NCI-H510A (cell line): Measurements from ENCODE around the gene MYO1E.

Source experiments
- DNase-seq: peaks from one replicate; lab custom pipeline; 2025; lab: John Stamatoyannopoulos, UW

MYO1E gene

GRCh38 chr15:59190291-59190690 lies 182.4 kb downstream of the MYO1E start:
- no peak for DNase-seq

GRCh38 chr15:59189241-59189640 lies 183.4 kb downstream of the MYO1E start:
- DNase-seq = no peak

GRCh38 chr15:59186501-59186900 lies 186.2 kb downstream of the MYO1E start:
- DNase-seq = no peak

GRCh38 chr15:59185725-59186124 lies 186.9 kb downstream of the MYO1E start:
- no peak for DNase-seq

GRCh38 chr15:59180945-59181600 lies 191.6 kb downstream of the MYO1E start:
- DNase-seq = no peak

GRCh38 chr15:59179717-59180116 lies 193.0 kb downstream of the MYO1E start:
- DNase-seq = no peak

- DNase-seq = peak; percentile 45
Measured at GRCh38 chr15:59178151-59178695, 194.4 kb downstream of the MYO1E start.

- no peak for DNase-seq
Measured at GRCh38 chr15:59177317-59177660, 195.4 kb downstream of the MYO1E start.

- DNase-seq = no peak
Measured at GRCh38 chr15:59176653-59177316, 195.9 kb downstream of the MYO1E start.

- peak; percentile 52 for DNase-seq
Measured at GRCh38 chr15:59174835-59175831, 197.5 kb downstream of the MYO1E start.

GRCh38 chr15:59174151-59174834 lies 198.4 kb downstream of the MYO1E start:
- no peak for DNase-seq

- DNase-seq = no peak
Measured at GRCh38 chr15:59173194-59173593, 199.5 kb downstream of the MYO1E start.

- no peak for DNase-seq
Measured at GRCh38 chr15:59172289-59172901, 200.3 kb downstream of the MYO1E start.

GRCh38 chr15:59171067-59171397 lies 201.6 kb downstream of the MYO1E start:
- no peak for DNase-seq

- DNase-seq = peak; percentile 42
Measured at GRCh38 chr15:59170295-59171066, 202.2 kb downstream of the MYO1E start.

- DNase-seq = no peak
Measured at GRCh38 chr15:59169251-59169708, 203.4 kb downstream of the MYO1E start.

GRCh38 chr15:59168536-59168935 lies 204.1 kb downstream of the MYO1E start:
- no peak for DNase-seq

GRCh38 chr15:59166601-59167265 lies 205.9 kb downstream of the MYO1E start:
- DNase-seq = peak; percentile 47

- no peak for DNase-seq
Measured at GRCh38 chr15:59166166-59166565, 206.5 kb downstream of the MYO1E start.

- peak; percentile 21 for DNase-seq
Measured at GRCh38 chr15:59165726-59166125, 206.9 kb downstream of the MYO1E start.
